ENCODE data around the gene USE1.

The USE1 gene

GRCh38 chr19:17202713-17203112, 12.4 kb upstream of the USE1 start:
- DNase-seq (ENCODE audit: low read depth): no peak
- in situ Hi-C loops (cut with HindIII; ENCODE audit: low sequenced_read_pairs): no loop called here
- no peak for TF ChIP-seq CTCF (IDR thresholded peaks at IDR 0.05; ENCODE audit: low read depth, low read length, missing control alignments)
- no peak overlapping the region for H3K4me3 ChIP-seq (ENCODE audit: low read depth, low read length)

- peak; percentile 34 for DNase-seq (ENCODE audit: low read depth)
- in situ Hi-C loops (cut with HindIII; ENCODE audit: low sequenced_read_pairs): no loop called here
- H3K4me3 ChIP-seq (ENCODE audit: low read depth, low read length): no peak overlapping the region
- TF ChIP-seq CTCF (IDR thresholded peaks at IDR 0.05; ENCODE audit: low read depth, low read length, missing control alignments): peak; percentile 67
These were observed 9.7 kb upstream of the USE1 start for GRCh38 chr19:17205237-17206140.

- no peak overlapping the region for H3K4me3 ChIP-seq (ENCODE audit: low read depth, low read length)
- in situ Hi-C loops (cut with HindIII; ENCODE audit: low sequenced_read_pairs): no loop called here
- TF ChIP-seq CTCF (IDR thresholded peaks at IDR 0.05; ENCODE audit: low read depth, low read length, missing control alignments): no peak
- DNase-seq (ENCODE audit: low read depth): no peak
These were observed 8.2 kb upstream of the USE1 start for GRCh38 chr19:17206736-17207581.

- no peak overlapping the region for H3K4me3 ChIP-seq (ENCODE audit: low read depth, low read length)
- in situ Hi-C loops (cut with HindIII; ENCODE audit: low sequenced_read_pairs): no loop called here
- no peak for TF ChIP-seq CTCF (IDR thresholded peaks at IDR 0.05; ENCODE audit: low read depth, low read length, missing control alignments)
- no peak for DNase-seq (ENCODE audit: low read depth)
These were observed 5.8 kb upstream of the USE1 start for GRCh38 chr19:17209126-17210036.

- no peak for DNase-seq (ENCODE audit: low read depth)
- in situ Hi-C loops (cut with HindIII; ENCODE audit: low sequenced_read_pairs): no loop called here
- H3K4me3 ChIP-seq (ENCODE audit: low read depth, low read length): no peak overlapping the region
- TF ChIP-seq CTCF (IDR thresholded peaks at IDR 0.05; ENCODE audit: low read depth, low read length, missing control alignments): no peak
These were observed 4.9 kb upstream of the USE1 start for GRCh38 chr19:17210296-17210695.

Measured in astrocyte of the cerebellum (primary cell).